ENCODE measurements around the gene TIMM50.
"Not testable (repeated sequence)": the region's sequence is repeated elsewhere in the genome, so short reads cannot be mapped to it uniquely, and the experiment has no call there.

TIMM50 gene

DNA sequence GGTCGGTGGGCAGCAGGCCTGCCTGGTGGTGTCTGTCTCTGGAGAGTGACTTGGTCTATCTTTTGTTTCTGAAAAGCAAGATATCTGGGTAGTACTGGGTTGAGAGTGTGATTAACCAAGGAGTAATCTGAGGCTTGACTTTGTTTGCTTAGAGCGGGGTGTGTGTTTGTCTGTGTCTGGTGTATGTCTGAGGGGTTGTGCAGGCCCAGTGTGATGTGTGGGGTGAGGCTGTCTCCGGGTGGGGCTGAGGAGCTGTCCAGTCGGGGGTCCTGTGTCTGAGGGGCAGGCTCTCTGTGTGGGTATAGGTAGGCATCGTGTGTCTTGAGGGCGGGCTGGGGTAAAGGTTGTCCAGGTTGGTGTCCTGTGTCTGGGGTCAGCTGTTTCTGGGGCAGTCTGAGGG is 11.1 kb upstream of the TIMM50 start:
- DNase-seq (ENCODE audit: low spot score): no peak

DNA sequence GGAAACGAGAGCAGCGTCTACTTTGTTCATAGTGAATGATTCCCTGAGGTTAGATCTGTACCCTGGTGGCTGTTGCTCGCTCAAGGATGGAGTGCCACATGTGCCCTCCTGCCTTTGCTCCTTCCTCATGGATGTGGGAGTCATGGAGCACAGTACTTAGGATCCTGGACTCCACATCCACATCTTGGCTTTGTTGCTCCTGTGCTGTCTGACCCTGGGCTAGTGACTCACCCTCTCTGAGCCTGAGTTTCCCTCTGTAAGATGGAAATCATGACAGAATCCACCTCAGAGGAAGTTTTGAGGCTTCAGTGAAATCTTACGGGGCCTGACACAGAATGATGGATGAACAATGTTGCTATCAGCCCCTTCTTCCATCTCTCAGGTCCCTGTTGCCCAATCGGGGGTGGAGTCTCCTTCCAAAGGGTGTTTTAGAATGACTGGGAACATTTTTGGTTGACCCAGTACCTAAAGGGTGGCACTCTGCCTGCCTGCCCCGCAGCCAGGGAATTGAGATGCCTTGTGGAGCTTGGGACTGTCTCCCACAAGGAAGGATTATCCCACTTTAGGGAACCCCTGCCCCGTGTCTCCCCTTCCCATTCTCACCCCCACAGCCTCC is 9.8 kb upstream of the TIMM50 start:
- no peak for DNase-seq (ENCODE audit: low spot score)

DNA sequence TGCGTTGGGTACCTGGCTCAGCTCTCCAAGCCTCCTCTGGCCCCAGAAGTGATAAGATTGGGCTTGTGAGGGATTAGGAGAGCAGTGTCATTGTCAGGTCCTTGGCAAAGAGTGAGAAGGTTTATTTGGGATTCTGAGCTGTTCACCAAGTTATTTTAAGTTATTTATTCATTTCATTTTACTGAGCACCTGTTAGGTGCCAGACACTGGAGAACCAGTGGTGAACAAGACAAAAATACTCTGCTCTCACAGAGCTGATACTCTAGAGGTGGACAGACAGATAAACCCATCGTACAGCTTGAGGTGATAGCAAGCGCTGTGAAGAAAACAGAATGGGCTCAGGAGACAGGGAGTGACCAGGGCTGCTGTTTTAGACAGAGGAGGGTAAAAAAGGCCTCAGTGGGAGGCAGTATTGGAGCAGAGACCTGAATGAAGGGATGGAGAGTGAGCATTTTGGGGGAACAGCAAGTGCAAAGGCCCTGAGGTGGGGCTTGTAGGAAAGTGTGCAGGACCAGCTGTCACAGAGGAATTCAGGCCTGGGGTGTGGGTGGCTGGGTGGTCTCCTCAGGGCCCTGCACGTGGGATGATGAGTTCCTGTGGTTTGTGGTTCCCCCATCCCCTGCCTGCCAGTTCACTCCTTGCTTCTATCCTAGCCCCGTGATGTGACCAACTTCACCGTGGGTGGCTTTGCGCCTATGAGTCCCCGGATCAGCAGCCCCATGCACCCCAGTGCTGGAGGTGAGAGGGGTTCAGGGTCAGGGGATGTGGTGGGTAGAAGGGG is 8.7 kb upstream of the TIMM50 start:
- DNase-seq (ENCODE audit: low spot score): no peak

DNA sequence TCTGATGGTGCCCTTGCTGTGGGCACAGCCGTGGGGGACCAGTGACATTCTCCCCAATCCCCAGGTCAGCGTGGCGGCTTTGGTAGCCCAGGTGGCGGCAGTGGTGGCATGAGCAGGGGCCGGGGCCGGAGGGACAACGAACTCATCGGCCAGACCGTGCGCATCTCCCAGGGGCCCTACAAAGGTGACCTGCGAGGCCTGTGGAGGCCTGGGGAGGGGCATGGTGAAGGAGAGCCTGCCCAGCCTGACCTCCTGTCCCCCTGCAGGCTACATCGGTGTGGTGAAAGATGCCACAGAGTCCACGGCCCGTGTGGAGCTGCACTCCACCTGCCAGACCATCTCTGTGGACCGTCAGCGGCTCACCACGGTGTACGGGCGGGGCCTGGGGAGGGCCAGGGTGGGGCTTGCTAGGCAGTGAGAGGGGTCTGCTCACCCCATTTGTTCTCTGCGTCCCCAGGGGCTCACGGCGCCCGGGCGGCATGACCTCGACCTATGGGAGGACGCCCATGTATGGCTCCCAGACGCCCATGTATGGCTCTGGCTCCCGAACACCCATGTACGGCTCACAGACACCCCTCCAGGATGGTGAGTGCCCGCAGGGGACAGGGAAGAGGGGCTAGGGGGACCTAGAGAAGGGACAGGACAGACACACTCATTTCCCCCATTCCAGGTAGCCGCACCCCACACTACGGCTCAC is 7.7 kb upstream of the TIMM50 start:
- no peak for DNase-seq (ENCODE audit: low spot score)

DNA sequence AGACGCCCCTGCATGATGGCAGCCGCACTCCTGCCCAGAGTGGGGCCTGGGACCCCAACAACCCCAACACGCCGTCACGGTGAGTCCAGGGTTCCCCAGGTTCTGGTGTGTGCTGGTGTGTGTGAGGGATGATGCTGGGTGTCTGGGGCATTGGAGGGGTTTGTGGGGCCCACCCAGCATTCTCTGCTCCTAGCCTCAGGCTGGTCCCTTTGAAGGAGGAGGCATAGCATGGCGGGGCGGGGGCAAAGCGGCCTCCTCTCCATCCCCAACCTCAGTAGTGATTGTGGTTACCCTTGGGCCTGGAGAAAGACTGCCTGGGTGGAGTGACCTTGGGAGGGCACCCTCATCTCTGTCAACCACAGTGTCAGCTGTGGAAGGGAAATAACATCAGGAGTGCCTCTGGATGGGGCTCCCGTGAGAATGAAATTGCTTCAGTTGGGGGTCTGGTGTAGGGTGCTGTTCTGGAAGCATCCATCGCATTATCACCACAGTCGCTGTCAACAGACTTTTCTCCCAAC is 7.1 kb upstream of the TIMM50 start:
- no peak for DNase-seq (ENCODE audit: low spot score)

DNA sequence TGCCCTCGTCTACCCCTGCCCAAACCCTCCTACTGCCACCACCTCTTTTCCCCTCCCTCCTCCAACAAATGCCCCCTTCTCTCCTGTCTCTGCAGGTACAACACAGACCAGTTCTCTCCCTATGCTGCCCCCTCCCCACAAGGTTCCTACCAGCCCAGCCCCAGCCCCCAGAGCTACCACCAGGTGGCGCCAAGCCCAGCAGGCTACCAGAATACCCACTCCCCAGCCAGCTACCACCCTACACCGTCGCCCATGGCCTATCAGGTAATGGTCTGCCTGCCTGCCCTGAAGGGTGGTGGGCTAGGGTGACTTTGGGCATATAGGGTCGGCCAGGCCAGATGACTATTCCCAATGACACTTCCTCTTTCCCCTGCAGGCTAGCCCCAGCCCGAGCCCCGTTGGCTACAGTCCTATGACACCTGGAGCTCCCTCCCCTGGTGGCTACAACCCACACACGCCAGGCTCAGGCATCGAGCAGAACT is 6.5 kb upstream of the TIMM50 start:
- DNase-seq (ENCODE audit: low spot score): peak; percentile 21

DNA sequence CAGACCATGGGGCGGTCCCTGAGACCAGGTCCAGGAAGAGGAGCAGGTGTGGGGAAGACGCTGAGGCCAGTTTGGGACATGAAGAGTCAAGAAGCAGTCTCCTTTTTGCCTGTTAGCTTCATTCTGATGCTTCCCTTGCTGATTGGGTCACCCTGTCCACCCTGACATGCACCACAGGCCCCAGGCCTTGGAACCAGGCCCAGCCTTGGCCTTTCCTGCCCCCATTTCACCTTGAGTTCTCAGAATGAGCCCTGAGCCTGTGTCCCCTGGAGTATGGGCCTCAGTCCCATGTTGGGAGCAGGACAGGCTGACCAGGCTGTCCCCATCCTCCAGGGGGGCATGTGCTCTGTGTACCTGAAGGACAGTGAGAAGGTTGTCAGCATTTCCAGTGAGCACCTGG is 4.9 kb upstream of the TIMM50 start:
- no peak for DNase-seq (ENCODE audit: low spot score)

DNA sequence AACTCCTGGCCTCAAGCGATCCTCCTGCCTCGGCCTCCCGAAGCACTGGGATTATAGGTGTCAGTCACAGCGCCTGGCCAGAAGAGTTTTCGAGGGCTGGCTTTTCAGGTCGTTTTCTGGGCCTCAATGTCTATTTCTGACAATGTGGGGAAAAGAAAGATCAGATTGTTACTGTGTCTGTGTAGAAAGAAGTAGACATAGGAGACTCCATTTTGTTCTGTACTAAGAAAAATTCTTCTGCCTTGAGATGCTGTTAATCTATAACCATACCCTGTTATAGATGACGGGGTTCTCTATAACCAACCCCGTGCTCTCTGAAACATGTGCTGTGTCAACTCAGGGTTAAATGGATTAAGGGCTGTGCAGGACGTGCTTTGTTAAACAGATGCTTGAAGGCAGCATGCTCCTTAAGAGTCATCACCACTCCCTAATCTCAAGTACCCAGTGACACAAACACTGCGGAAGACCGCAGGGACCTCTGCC is 1.3 kb upstream of the TIMM50 start:
- not testable (repeated sequence) for DNase-seq (ENCODE audit: low spot score)

DNA sequence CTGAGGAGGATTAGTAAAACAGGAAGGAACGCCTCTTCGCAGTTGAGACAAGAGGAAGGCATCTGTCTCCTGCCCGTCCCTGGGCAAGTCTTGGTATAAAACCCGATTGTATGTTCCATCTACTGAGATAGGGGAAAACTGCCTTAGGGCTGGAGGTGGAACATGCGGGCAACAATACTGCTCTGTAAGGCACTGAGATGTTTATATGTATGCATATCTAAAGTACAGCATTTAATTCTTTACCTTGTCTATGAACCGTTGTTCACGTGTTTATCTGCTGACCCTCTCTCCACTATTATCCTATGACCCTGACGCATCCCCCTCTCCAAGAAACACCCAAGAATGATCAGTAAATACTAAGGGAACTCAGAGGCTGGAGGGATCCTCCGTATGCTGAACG is 722 bp upstream of the TIMM50 start:
- DNase-seq (ENCODE audit: low spot score): peak; percentile 7

DNA sequence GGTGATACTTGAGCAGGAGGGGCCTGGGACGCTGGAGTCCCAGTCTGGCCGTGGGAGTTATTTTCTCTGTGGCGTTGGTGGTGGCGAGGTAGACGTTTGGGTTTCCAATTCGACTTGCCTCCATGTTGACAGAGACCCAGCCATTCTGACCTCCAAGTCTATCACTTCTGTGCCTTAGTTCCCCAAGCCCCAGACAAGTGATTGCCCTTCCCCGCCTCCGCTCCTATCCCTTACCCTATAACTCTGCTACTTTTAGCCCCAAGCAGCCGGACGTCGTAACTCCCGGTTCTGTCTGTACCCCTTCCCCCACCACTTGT is 549 bp downstream of the TIMM50 start:
- peak; percentile 15 for DNase-seq (ENCODE audit: low spot score)

DNA sequence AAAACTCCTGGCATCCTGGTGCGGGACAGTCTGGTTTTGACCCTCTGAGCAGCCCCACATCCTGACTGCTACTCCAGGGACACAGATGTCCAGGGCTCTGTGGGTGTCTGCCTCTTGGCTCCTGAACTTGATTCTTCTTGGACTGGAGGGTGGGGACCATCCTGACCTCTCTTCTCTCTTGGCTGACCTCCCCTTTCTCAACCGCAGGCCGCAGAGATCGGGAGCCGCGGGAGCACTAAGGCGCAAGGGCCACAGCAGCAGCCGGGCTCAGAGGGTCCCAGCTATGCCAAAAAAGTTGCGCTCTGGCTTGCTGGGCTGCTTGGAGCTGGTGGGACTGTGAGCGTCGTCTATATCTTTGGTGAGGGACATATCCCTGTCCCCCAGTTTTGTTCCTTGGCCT is 1.0 kb downstream of the TIMM50 start:
- no peak for DNase-seq (ENCODE audit: low spot score)

DNA sequence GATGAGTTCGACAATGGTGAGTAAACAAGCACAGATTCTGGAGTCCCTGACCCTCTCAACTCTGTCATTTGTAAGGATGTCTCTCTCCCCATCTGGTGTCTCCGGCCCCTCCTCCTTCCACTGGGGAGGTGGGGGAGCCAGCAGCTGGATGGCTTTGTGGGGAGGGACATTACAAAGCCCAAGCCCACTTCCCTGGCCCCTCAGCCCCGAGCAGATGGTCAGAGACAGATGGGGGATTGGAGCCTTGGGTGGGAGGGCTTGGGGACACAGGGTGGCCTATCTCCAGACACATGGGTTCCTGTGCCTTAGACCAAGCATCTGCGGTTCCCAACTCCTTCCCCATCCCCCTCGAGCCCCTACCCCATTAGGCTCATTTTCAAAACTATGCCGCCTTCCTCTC is 2.5 kb downstream of the TIMM50 start:
- no peak for DNase-seq (ENCODE audit: low spot score)

DNA sequence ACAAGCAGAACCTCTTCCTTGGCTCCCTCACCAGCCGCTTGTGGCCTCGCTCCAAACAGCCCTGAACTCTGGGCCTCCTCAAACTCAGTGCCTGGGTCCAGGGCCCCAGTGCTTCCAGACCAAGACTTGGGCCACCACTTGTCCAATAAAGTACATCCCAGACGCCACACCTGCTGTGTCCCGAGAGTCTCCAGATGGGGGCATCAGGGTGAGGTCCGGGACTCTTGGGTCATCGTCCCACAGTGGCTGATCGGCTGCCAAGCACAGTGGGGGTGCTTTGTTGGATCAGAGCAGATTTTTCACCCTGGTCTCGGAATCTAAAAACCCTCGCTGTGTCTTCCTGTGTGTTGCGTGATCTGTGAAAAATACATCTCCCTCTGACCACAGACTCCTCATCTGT is 9.1 kb downstream of the TIMM50 start:
- no peak for DNase-seq (ENCODE audit: low spot score)

DNA sequence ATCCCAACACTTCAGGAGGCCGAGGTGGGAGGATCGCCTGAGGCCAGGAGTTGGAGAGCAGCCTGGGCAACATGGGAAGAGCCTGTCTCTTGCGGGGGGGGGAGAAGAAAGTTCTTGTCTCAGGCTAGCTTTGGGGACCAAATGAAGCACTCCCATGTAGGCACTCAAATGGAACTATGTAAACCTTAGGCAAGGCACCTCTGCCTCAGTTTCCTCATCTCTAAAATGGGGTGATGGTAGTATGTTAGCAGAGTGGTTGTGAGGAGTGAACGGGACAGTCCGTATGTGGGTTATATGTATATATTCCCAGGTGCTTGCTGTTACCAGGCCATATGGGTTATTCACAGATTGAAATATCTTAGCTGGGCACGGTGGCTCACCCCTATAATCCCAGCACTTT is 11.6 kb downstream of the TIMM50 start:
- no peak for DNase-seq (ENCODE audit: low spot score)

DNA sequence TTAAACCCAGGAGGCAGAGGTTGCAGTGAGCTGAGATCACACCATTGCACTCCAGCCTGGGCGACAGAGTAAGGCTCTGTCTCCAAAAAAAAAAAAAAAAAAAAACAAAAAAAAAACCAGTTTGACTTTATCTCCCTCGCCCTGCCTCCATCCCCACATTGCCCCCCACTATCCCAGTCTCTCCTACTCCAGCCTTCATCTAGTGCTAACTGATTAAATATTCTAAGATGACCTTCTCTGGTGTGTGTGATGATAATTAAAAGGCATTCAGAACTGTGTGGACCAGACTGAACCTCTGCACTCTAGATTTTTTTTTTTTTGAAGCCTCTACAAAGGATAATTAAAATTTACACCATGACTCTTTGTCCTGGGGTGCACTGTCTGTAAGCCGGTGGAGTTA is 12.2 kb downstream of the TIMM50 start:
- no peak for DNase-seq (ENCODE audit: low spot score)

DNA sequence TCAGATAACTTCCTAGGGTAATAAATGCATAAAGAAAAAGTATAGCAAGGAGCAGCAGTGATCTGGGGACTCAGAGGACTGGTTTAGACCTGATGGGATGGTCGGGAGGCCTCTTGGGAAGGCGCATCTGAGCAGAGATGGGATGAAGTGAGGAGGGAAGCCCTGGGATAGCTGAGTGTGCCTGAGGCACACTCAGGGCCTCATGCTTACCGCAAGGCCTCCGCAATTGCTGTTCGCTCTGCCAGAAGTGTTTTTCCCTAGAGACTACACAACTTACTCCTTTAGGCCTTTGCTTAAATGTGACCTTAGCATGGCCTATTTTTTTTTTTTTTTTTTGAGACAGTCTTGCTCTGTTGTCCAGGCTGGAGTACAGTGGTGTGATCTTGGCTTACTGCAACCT is 14.0 kb downstream of the TIMM50 start:
- no peak for DNase-seq (ENCODE audit: low spot score)

DNA sequence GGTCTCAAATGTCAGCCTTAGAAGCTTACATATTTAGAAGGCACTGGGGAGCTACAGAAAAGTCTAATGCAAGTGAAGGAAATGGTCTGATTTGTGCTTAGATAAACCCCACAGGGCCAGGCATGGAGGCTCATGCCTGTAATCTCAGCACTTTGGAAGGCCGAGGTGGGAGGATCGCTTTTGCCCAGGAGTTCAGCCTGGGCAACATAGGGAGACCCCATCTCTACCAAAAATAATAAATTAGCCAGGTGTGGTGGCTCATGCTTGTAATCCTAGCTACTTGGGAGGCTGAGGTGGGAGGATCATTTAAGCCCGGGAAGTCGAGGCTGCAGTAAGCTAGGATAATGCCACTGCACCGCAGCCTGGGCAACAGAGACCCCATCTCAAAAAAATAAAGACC is 15.4 kb downstream of the TIMM50 start:
- DNase-seq (ENCODE audit: low spot score): no peak

DNA sequence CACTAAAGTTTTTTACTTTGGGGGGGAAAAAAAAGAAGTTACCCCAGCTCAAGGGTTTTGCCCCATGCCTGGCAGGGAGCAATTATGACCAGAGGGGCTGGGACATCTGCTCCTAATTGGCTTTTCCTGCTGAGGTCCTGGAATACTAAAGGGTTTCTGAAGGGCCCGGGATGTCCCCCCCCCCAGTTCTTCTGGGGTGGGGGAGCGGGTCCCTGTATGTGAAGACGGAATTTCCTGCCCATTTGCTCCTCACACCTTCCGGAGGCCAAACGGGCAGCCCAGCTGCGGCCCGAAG is 17.0 kb downstream of the TIMM50 start:
- DNase-seq (ENCODE audit: low spot score): no peak

DNA sequence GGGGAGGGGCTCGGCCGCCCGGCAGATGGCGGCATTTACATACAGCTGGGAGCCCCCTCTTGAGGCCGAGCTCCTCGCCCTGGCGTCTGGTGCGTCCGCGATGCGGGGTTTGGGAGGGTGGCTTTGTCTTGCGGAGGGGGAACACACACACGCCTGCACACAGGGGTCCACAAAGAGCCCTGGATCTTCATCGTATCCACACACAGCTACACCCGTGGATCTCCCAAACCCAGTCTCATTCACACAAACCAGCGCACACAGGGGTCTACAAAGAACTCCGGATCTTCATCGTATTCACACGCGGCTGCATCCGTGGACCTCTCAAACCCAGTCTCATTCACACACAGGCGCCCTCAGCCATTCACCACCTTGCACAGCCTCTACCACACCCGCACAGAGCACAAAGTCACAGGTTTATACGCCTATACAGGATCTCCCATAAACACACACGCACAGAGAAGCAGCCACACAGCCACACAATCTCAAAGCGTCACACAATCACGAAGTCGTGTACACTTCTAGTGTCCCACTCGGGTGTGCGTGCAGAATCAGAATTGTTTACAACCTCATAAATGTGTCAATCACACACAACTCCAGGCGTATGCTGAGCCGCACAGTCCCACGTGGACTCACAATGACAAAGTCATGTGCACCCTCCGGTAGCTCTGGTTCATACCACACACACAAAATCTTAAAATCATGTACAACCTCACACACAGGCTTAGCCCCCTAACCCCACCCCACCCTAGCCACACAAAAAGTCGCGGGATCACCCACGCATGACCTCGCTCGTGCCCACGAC is 17.6 kb downstream of the TIMM50 start:
- no peak for DNase-seq (ENCODE audit: low spot score)

DNA sequence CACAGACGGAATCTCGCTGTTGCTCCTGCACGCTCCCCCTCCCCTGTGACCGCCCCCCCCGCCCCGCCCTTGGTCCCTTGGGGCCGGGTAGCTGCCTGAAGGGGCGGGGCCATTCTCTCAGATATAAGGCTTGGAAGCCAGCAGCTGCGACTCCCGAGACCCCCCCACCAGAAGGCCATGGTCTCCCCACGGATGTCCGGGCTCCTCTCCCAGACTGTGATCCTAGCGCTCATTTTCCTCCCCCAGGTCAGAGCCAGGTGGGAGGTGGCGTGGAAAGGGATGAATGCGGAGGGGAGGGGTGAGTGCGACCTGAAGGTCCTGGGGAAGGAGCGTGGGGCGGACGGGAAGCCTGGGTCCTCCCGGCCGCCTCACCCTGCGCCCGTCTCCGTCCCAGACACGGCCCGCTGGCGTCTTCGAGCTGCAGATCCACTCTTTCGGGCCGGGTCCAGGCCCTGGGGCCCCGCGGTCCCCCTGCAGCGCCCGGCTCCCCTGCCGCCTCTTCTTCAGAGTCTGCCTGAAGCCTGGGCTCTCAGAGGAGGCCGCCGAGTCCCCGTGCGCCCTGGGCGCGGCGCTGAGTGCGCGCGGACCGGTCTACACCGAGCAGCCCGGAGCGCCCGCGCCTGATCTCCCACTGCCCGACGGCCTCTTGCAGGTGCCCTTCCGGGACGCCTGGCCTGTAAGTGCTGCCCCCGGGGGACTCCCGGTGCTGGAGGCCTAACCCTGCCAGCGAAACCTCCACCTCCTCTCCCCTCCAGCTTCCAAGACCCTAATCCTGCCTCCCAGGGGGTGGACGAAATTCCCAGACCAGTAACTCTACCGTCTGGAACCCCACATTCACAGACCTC is 18.4 kb downstream of the TIMM50 start, which contains the start of gene DLL3:
Gene DLL3, plus strand, starts transcription at position 150 of the 845 bp plus-strand sequence. Its CDS starts 28 bp downstream, at position 178.
- DNase-seq (ENCODE audit: low spot score): no peak

DNA sequence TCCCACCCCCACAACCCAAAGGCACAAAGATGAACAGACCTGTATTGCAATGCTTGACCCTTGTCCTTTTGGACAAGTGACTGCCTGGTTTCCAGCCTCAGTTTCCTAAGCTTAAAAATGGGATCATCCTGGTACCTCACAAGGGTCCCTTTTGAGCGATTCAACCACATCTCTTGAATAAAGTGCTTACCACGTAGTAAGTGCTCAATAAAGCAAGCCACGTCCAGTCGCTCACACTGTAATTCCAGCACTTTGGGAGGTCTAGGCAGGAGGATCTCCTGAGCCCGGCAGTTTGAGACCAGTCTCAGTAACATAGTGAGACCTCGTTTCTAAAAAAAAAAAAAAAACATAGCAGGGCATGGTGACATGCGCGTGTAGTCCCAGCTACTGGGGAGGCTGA is 19.3 kb downstream of the TIMM50 start:
- no peak for DNase-seq (ENCODE audit: low spot score)
